ENCODE data around the gene RFC4. TPM values are rescaled to one million over a fixed set of nuclear protein-coding genes. Genes with fewer than 3 reads are reported as not detected.
A peak's percentile ranks its signal among the peaks of the same experiment; 100 is the strongest.

RFC4 gene
- polyA plus RNA-seq, 3 donors: 3.9 to 6.2 (median 4.6) TPM

DNA sequence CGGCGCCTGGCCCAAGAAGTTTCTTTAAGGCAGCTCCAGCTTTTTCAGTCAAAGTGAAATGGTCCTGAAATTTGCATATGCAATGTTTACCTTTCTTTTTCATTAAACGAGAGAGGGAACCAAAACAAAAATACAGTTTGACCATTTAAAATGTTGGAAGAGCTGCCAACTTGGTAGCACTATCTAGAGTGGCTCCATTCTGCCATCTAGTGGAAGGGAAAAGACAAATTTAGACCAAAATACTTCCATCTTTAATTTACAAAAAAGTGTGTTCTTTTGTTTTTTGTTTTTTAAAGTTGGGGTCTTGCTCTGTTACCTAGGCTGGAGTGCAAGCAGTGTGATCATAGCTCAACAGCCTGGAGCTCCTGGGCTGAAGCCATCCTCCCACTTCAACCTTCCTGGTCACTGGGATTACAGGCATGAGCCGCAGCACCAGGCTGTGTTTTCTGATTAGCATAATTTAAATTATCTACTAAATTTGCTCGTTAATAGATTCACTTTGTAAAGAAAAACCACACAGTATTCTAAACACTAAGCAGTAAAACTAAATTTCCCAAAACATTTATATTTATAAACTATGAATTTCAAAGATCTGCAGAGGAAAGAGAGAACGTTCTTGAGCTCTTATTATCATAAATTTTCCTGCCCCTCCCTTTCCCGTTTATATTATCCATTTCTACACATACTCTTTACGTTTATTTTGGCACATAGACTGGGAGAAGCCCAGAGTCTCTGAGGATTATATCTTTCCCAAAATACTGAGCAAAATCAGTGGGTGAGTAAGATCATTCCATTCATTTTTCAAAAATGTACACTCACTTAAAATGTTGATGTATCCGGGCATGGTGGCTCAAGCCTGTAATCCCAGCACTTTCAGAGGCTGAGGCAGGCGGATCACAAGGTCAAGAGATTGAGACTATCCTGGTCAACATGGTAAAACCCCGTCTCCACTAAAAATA lies 15.4 kb upstream of the RFC4 start:
- Histone ChIP-seq H3K36me3 (replicated peaks in 1 of 2; ENCODE audit: control insufficient read depth in 1 of 2, insufficient read depth in 2 of 2, low read length in 2 of 2) (no peaks in the 10 kb centered on the region), H3K4me1 (ENCODE audit: control insufficient read depth in 1 of 2, insufficient read depth in 2 of 2, low read length in 2 of 2) (peaks cover 11 to 17% of the 10 kb centered on the region in 2 donors), H3K79me2 (ENCODE audit: insufficient read depth, low read length) (no peaks in the 10 kb centered on the region), H3K9me3 (replicated peaks in 1 of 2; ENCODE audit: control insufficient read depth in 1 of 2, insufficient read depth in 1 of 2, low read length in 2 of 2) (peaks cover 3 to 18% of the 10 kb centered on the region in 2 donors), H3K27ac (ENCODE audit: low read depth in 1 of 2, low read length in 2 of 2) (no peak overlapping the region), H3K4me2 (replicated peaks; ENCODE audit: extremely low read depth, low read length, poor library complexity, severe bottlenecking) (no peak overlapping the region), H3K9ac (ENCODE audit: insufficient read depth, low read length, poor library complexity, severe bottlenecking) (no peak overlapping the region), H3K4me3 (replicated peaks in 1 of 3; ENCODE audit: low read depth in 2 of 3, low read length in 3 of 3) (no peak overlapping the region), H2AFZ (ENCODE audit: insufficient read depth, low read depth, low read length, poor library complexity, severe bottlenecking) (no peak overlapping the region), H3K27me3 (ENCODE audit: control insufficient read depth in 2 of 2, insufficient read depth in 2 of 2, low read length in 2 of 2) (peaks cover 31 to 36% of the 10 kb centered on the region in 2 donors), H4K20me1 (ENCODE audit: insufficient read depth, low read length) (no peaks in the 10 kb centered on the region)
- peaks cover 37 to 43% (median 41%) of the 10 kb centered on the region in 3 donors for H3K27me3 Mint-ChIP-seq (ENCODE audit: low read depth in 3 of 3)
- H3K36me3 Mint-ChIP-seq: peaks cover 2 to 7% of the 10 kb centered on the region in 2 donors
- peak; percentile 30 to 51 (median 43) for DNase-seq
- TF ChIP-seq, protein P1, sequence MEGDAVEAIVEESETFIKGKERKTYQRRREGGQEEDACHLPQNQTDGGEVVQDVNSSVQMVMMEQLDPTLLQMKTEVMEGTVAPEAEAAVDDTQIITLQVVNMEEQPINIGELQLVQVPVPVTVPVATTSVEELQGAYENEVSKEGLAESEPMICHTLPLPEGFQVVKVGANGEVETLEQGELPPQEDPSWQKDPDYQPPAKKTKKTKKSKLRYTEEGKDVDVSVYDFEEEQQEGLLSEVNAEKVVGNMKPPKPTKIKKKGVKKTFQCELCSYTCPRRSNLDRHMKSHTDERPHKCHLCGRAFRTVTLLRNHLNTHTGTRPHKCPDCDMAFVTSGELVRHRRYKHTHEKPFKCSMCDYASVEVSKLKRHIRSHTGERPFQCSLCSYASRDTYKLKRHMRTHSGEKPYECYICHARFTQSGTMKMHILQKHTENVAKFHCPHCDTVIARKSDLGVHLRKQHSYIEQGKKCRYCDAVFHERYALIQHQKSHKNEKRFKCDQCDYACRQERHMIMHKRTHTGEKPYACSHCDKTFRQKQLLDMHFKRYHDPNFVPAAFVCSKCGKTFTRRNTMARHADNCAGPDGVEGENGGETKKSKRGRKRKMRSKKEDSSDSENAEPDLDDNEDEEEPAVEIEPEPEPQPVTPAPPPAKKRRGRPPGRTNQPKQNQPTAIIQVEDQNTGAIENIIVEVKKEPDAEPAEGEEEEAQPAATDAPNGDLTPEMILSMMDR (IDR thresholded peaks at IDR 0.05): peak; percentile 74
- peaks cover 21% of the 10 kb centered on the region for H3K4me1 Mint-ChIP-seq
- WGBS (ENCODE audit: insufficient coverage): 100% methylated on average over 3 of the region's 11 CpGs
- peak overlapping the region in 1 of 2 donors; percentile 39 for H3K4me3 Mint-ChIP-seq
- H3K9me3 Mint-ChIP-seq: peaks cover 0 to 6% (median 4%) of the 10 kb centered on the region in 7 donors
- intact Hi-C loops (cut with micrococcal nuclease): loop anchor here (2.0 kb wide), 2 partner anchors 205 to 207 kb away; no protein-coding TSS in a partner anchor
- no peak overlapping the region for H3K27ac Mint-ChIP-seq

DNA sequence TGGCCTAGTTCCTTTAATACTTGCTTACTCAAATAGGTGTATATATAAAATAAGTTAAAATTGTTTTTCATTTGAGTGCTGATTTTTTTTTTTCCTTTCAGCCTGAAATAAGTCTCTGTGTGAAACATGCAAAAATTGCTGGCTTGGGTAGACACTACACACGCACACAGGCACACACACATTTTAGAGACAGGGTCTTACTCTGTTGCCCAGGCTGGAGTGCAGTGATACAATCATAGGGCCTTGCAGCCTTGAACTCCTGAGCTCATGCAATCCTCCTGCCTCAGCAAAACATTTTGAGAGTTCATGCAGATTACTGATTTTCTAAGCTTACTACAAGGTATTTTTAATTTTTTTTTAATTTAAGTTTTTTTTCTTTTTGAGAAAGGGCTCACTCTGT lies 12.7 kb upstream of the RFC4 start:
- Mint-ChIP-seq H3K36me3 (no peaks in the 10 kb centered on the region), H3K4me3 (no peak overlapping the region), H3K27ac (peak overlapping the region in 1 of 7 donors; percentile 54), H3K9me3 (peaks cover 0 to 2% (median 0%) of the 10 kb centered on the region in 7 donors), H3K27me3 (ENCODE audit: low read depth in 3 of 3) (peaks cover 10 to 18% (median 14%) of the 10 kb centered on the region in 3 donors), H3K4me1 (peaks cover 16% of the 10 kb centered on the region)
- H3K27me3 ChIP-seq (ENCODE audit: control insufficient read depth in 2 of 2, insufficient read depth in 2 of 2, low read length in 2 of 2): peaks cover 4 to 8% of the 10 kb centered on the region in 2 donors
- intact Hi-C loops (cut with micrococcal nuclease): no loop called here
- H3K27ac ChIP-seq (ENCODE audit: low read depth in 1 of 2, low read length in 2 of 2): no peak overlapping the region
- DNase-seq: no peak
- no peak overlapping the region for H2AFZ ChIP-seq (ENCODE audit: insufficient read depth, low read depth, low read length, poor library complexity, severe bottlenecking)
- no peak overlapping the region for H3K4me2 ChIP-seq (replicated peaks; ENCODE audit: extremely low read depth, low read length, poor library complexity, severe bottlenecking)
- TF ChIP-seq, protein P1 (IDR thresholded peaks at IDR 0.05): no peak
- no peaks in the 10 kb centered on the region for H3K36me3 ChIP-seq (replicated peaks in 1 of 2; ENCODE audit: control insufficient read depth in 1 of 2, insufficient read depth in 2 of 2, low read length in 2 of 2)
- H4K20me1 ChIP-seq (ENCODE audit: insufficient read depth, low read length): no peaks in the 10 kb centered on the region
- no peak overlapping the region for H3K9ac ChIP-seq (ENCODE audit: insufficient read depth, low read length, poor library complexity, severe bottlenecking)
- no peaks in the 10 kb centered on the region for H3K9me3 ChIP-seq (replicated peaks in 1 of 2; ENCODE audit: control insufficient read depth in 1 of 2, insufficient read depth in 1 of 2, low read length in 2 of 2)
- no peak overlapping the region for H3K4me3 ChIP-seq (replicated peaks in 1 of 3; ENCODE audit: low read depth in 2 of 3, low read length in 3 of 3)
- H3K4me1 ChIP-seq (ENCODE audit: control insufficient read depth in 1 of 2, insufficient read depth in 2 of 2, low read length in 2 of 2): peaks cover 8 to 10% of the 10 kb centered on the region in 2 donors
- WGBS (ENCODE audit: insufficient coverage): 100% methylated on average over 1 of the region's 1 CpG
- no peaks in the 10 kb centered on the region for H3K79me2 ChIP-seq (ENCODE audit: insufficient read depth, low read length)

All from CD14-positive monocyte (primary cell).